MM.1S (cell line): ENCODE measurements around the gene PSENEN.

Experiments used
- CTCF ChIP-seq: fragments of 300-600 bp; sonication (generic); IDR thresholded peaks from 2 replicates; pipeline ENCODE4 v1.5.1; 2016; ENCODE audit warnings: antibody characterized with exemption, low read length, mixed read lengths
- EZH2 ChIP-seq: fragments of 300-600 bp; sonication (generic); optimal IDR thresholded peaks from 2 replicates; pipeline ENCODE3; 2017; ENCODE audit warnings: low read depth, mild to moderate bottlenecking, antibody characterized with exemption, low read length, mixed read lengths
- EZH2phosphoT487 ChIP-seq: fragments of 300-600 bp; sonication (generic); IDR thresholded peaks from 2 replicates; pipeline ENCODE4 v1.6.1; 2018; ENCODE audit warnings: antibody characterized with exemption, low read length

DNA sequence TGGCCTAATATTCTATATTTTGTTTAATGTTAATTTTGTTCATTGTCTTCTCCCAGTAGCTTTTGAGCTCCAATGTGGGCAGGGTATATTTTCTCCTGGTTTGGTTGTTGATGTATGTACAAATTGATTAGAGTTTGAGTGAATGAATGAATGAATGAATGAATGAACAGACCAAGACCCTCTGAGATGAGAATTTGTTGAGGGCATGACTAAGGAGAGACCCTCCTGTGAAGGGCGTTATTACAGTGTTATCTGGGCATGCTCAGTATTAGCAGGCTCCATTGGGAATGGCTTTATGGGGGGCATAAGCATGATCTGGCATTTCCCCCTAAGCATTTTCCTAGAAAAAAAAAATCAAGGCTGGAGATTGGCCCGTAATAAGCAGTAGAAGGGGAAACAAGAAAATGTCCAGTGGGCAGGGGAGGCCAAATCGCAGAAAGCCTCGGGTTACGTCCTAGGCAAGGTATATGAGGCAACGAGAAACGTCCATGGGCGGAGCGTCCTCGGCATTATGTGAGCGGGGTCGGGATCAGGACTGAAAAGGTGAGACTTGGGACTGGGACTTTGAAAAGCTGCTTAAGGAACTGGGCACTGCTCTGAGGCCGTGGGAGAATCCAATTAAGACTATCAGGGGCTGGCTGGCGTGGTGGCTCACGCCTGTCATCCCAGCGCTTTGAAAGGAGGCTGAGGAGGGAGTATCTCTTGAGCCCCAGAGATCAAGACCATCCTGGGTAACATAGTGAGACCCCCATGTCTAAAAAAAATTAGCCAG is 29.0 kb downstream of the PSENEN start:
- no peak for TF ChIP-seq CTCF
- TF ChIP-seq EZH2phosphoT487: no peak
- no peak for TF ChIP-seq EZH2
